DND-41 (cell line): ENCODE measurements around the gene POLR2E.

ENCODE experiments used
- CTCF ChIP-seq: IDR thresholded peaks from 2 replicates; pipeline ENCODE4 v1.5.1; 2012; ENCODE audit warnings: borderline replicate concordance, low read length, moderate library complexity, mild to moderate bottlenecking; ENCODE audit not compliant: poor library complexity, severe bottlenecking; ENCODE audit errors: extremely low read depth
- EZH2 ChIP-seq: IDR thresholded peaks from 3 replicates; pipeline ENCODE4 v1.6.1; 2012; ENCODE audit warnings: borderline replicate concordance, low read depth, mild to moderate bottlenecking, moderate library complexity, low read length, inconsistent platforms; ENCODE audit not compliant: severe bottlenecking

GRCh38 chr19:1105873-1106840 lies 11.0 kb upstream of the POLR2E start:
- TF ChIP-seq CTCF (no peak), EZH2 (no peak)
